Measurements from ENCODE around the gene CD274.
"Not testable (repeated sequence)": the region's sequence is repeated elsewhere in the genome, so short reads cannot be mapped to it uniquely, and the experiment has no call there.

The CD274 gene

DNA sequence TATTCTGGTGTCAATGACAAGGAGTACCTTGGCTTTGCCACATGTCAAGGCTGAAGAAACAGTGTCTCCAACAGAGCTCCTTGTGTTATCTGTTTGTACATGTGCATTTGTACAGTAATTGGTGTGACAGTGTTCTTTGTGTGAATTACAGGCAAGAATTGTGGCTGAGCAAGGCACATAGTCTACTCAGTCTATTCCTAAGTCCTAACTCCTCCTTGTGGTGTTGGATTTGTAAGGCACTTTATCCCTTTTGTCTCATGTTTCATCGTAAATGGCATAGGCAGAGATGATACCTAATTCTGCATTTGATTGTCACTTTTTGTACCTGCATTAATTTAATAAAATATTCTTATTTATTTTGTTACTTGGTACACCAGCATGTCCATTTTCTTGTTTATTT is 19.8 kb downstream of the CD274 start:
- DNase-seq = no peak

GRCh38 chr9:5470816-5471215 is 20.5 kb downstream of the CD274 start:
- no peak for DNase-seq

DNA sequence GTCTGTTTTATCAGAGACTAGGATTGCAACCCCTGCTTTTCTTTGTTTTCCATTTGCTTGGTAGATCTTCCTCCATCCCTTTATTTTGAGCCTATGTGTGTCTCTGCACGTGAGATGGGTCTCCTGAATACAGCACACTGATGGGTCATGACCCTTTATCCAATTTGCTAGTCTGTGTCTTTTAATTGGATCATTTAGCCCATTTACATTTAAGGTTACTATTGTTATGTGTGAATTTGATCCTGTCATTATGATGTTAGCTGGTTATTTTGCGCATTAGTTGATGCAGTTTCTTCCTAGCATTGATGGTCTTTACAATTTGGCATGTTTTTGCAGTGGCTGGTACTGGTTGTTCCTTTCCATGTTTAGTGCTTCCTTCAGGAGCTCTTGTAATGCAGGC is 25.3 kb downstream of the CD274 start:
- DNase-seq = not testable (repeated sequence)

- DNase-seq = no peak
Observed at GRCh38 chr9:5478206-5478605, 27.9 kb downstream of the CD274 start.

GRCh38 chr9:5479994-5480694 is 29.8 kb downstream of the CD274 start:
- no peak for DNase-seq

- DNase-seq = no peak
Observed at GRCh38 chr9:5480919-5481318, 30.6 kb downstream of the CD274 start.

DNA sequence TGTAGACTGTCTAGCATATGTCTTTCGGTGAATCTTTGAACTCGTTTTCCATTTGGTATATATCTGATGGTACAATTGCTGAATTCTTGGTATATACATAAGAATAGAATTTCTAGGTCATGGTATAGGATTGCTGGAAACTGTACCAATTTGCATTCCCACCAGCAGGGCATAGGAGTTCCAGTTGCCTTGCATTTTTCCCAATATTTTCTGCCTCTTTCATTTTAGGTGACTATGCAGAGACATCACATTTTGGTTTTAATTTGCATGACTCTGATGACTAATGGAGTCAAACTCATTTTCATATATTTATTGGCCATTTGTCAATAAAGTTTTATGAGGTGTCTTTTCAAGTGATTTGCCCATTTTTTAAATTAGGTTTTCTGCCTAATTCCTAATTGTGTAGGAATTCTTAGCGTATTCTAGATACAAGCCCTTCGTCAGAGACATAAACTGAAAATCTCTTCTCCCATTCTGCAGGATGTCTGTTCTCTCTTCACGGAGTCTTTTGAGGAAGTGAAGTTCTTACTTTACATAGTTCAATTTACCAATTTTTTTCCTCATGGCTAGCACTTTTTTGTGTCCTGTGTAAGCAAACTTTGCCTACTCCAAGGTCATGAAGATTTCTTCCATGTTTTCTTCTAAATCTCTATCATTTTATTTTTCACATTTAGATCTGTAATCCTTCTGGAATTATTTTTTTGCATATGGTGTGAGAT is 31.1 kb downstream of the CD274 start:
- no peak for DNase-seq

DNA sequence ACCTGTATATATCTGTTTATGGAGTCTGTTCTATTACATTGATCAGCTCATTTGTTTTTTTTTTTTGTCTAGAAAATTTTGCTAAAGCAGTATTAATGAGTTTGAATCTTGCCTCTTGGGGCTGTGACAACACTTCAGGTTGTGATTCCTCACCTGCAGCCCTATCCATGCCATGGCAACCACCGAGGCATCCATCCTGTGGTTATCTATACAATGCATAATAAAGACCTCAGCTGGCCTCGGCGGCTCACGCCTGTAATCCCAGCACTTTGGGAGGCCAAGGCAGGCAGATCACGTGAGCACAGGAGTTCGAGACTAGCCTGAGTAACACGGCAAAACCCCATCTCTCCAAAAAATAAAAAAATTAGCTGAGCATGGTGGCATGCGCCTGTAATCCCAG is 31.9 kb downstream of the CD274 start:
- DNase-seq = no peak

DNA sequence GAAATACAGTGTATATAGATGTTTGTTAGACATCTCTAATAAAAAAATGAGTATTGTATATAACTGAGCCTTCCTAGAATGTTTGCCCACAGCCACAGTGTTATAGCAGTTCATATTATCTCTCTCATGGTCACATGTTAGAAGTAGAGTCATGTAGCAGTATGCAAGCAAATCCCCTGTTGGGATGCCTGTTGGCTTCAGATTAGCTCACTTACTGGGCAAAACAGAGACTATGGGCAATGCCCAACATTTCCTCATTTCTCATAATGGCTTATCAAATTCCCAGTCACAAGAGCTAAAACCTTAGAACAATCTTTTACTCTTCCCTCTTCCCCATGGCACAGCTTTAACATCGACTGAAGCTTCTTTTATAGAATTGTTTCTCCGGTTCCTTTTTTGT is 33.0 kb downstream of the CD274 start:
- DNase-seq = no peak

GRCh38 chr9:5485378-5486085 is 35.2 kb downstream of the CD274 start:
- no peak for DNase-seq

DNA sequence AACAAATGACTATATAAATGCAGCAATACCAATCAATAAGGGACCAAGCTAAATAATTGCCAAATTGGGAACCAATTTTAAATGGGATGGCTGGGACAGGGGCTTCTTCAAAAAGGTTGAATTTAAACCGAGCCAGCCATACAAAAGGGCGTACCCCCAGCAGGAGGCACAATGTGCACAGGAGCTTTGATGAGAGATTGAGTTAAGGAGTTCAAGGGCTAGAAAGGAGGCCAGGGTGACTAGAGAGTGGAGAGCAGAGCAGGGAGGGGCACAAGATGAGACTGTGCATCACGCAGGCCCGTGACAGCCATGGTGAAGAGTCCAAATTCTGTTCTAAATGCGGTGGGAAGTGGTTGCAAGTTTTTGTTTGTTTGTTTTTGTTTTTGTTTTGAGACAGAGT is 36.6 kb downstream of the CD274 start:
- no peak for DNase-seq

- DNase-seq = no peak
Observed at GRCh38 chr9:5488221-5489008, 38.1 kb downstream of the CD274 start.

- no peak for DNase-seq
Observed at GRCh38 chr9:5489630-5490490, 39.5 kb downstream of the CD274 start.

DNA sequence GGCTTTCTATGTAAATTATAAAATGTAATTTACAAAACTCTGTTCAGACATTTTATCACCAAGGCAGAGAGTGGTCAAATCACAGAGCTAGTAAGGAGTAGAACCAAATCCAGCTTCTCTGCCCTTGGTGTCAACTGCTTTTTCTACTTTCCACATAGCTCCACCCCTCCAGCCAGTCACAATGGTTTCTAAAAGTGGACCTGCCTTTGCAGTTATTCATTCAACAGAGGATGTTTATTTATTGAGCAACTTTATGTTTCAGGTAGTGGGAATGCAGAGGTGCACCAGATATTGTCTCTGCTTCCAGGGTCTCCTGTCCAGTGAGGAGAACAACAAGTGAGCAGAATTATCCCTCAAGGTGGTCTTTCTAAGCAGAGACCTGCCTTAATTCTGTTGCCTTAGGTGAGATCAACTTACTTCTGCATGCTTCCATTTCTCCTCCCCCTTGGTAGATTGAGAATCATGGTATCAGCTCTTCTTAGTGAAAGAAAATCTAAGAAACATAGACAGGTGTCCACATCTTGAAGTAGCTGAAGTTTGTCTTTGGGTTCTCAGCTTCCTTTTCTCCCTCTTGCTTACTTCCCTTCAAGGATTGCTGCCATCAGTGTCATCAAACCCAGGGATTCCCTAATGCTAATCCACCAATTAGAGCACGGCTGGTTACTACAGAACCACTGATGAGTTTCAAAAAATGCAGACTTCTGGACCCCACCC is 42.8 kb downstream of the CD274 start:
- DNase-seq = no peak

- DNase-seq = no peak
Observed at GRCh38 chr9:5493679-5494511, 43.6 kb downstream of the CD274 start.

DNA sequence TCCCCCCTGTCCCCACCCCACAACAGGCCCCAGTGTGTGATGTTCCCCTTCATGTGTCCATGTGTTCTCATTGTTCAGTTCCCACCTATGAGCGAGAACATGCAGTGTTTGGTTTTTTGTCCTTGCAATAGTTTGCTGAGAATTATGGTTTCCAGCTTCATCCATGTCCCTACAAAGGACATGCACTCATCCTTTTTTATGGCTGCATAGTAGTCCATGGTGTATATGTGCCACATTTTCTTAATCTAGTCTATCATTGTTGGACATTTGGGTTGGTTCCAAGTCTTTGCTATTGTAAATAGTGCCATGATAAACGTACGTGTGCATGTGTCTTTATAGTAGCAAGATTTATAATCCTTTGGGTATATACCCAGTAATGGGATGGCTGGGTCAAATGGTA is 44.4 kb downstream of the CD274 start:
- not testable (repeated sequence) for DNase-seq

DNA sequence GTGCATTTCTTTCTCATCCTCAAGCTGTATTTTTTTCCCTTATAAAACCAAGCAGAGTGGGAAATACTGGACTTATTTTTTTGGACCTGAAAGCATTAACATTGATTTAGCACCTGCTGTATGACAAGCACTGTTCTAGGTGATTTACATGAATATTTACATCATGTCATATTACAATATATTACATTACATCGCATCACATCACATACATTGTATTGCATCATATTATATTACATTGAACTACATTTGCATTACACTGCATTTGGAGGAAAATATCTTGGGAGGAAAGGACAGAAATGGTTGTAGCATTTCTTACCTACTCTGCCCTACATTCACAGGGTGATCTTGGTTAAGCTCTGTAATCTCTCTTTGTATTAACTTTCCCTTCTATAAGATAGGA is 48.8 kb downstream of the CD274 start:
- DNase-seq = no peak

DNA sequence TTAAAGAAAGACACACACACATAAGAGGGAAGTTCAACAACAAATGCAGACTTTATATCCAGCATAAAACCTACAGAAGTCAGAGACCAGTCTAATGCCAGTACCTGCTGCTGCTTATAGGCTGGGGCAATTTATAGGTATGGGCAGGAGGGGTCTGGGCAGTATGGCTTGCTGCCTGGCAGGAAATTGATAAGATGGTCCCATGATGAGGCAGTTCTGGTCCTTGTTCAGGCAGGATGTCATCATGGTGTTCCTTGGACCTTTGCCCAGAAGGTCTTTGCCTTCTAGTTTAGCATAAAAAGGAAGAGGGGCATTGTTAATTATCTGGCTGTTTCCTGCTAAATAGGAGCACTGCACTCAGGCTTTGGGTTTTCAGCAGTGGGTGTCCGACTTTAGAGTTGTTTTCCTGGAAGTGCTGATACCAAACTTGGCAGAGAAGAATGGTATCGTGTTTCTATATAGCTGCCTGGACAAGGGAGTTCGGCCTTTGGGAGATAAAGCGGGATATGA is 49.6 kb downstream of the CD274 start:
- DNase-seq = no peak

DNA sequence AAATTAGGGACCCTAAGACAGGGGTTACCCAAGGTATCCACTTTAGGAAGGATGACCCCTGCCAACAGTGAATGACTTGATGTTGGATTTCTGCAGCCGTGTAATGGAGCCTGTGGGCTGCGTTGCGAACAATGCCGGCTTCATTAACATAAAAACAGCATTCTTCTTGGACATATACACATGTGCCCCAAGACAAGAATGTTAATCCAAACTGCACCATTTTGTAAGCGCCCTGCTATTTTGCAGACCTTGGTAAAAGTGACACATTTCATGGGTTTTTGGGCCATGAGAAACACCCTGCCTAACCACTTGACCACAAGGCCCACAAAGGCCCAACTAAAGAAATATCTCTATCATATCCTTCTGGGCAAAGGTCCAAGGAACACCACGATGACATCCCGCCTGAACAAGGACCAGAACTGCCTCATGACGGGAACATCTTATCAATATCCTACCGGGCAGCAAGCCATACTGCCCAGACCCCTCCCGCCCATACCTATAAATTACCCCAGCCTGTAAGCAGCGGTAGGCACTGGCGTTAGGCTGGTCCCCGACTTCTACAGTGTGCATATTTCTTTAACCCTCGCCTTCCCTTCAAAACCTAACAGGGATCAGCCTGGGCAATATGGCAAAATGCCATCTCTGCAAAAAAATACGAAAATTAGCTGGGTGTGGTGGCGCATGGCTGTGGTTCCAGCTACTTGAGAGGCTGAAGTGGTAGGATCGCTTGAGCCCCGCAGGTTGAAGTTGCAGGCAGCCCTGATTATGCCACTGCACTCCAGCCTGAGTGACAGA is 50.3 kb downstream of the CD274 start:
- DNase-seq = no peak

GRCh38 chr9:5502553-5502952 is 52.2 kb downstream of the CD274 start:
- no peak for DNase-seq
